Skeletal muscle satellite cell (primary cell): ENCODE data around the gene NAA11.

Experiments used
- H3K27me3 ChIP-seq: 2 replicates; pipeline ENCODE4 v1.7.0; 2013; ENCODE audit warnings: low read length; ENCODE audit not compliant: control insufficient read depth, insufficient read depth
- H3K36me3 ChIP-seq: 2 replicates; pipeline ENCODE4 v1.7.0; 2013; ENCODE audit warnings: mild to moderate bottlenecking, control low read depth, low read length; ENCODE audit not compliant: insufficient read depth
- H3K4me1 ChIP-seq: 2 replicates; pipeline ENCODE4 v1.7.0; 2013; ENCODE audit warnings: low read length; ENCODE audit not compliant: control insufficient read depth, insufficient read depth
- H3K4me2 ChIP-seq: 2 replicates; pipeline ENCODE4 v1.7.0; 2013; ENCODE audit warnings: mild to moderate bottlenecking, low read length
- H3K4me3 ChIP-seq: 2 replicates; pipeline ENCODE4 v1.7.0; 2013; ENCODE audit warnings: low read length
- H3K9ac ChIP-seq: 2 replicates; pipeline ENCODE4 v1.7.0; 2013; ENCODE audit warnings: mild to moderate bottlenecking, low read depth, low read length, moderate library complexity
- H3K9me3 ChIP-seq: replicated peaks from 2 replicates; pipeline ENCODE4 v1.7.0; 2013; ENCODE audit warnings: mild to moderate bottlenecking, control low read depth, low read length

The NAA11 gene

DNA sequence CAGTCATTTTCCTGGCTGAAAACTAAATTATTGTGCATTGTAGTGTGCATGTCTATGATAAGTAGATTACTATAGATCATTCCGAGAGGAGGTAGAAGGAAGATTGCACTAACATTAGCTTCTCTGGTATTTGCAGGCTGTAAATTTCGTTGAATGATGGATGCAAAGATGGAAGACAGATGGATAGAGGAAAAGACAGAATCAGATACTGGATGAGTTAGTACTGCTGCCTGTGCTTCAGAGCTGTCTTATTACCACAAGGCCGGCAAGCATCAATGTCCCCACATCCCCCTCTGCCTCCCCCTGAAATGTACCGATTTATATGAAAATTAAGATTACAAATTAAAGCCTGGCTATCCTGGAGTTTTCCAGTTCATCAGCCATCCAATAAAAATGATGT, 17.7 kb downstream of the NAA11 start:
- no peaks in the 10 kb centered on the region for H3K36me3 ChIP-seq
- H3K27me3 ChIP-seq, result no peaks in the 10 kb centered on the region
- no peak overlapping the region for H3K4me2 ChIP-seq
- H3K4me3 ChIP-seq, result no peak overlapping the region
- H3K4me1 ChIP-seq, result no peaks in the 10 kb centered on the region
- no peaks in the 10 kb centered on the region for H3K9me3 ChIP-seq
- H3K9ac ChIP-seq, result no peak overlapping the region

DNA sequence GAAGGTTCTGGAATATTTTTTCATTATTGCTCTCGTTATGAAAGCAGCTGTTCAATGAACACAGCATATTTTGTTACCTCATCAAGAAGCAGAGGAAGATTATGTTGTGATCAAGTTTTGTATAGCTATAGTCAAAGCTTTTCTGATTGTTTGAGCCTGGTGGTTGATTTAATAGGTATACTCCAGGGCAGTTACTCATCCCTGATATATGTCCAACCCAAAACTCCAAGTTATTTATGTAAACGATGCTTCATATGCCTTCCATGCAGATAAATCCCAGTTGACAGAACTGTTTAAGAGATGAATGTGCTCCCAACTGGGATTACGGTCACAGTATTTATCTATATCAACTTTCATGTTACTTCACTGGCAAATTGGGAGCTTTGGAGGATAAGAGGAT, 19.1 kb downstream of the NAA11 start:
- Histone ChIP-seq H3K4me3 (no peak overlapping the region), H3K4me1 (no peaks in the 10 kb centered on the region), H3K9me3 (no peaks in the 10 kb centered on the region), H3K27me3 (no peaks in the 10 kb centered on the region), H3K36me3 (no peaks in the 10 kb centered on the region), H3K4me2 (no peak overlapping the region), H3K9ac (no peak overlapping the region)

DNA sequence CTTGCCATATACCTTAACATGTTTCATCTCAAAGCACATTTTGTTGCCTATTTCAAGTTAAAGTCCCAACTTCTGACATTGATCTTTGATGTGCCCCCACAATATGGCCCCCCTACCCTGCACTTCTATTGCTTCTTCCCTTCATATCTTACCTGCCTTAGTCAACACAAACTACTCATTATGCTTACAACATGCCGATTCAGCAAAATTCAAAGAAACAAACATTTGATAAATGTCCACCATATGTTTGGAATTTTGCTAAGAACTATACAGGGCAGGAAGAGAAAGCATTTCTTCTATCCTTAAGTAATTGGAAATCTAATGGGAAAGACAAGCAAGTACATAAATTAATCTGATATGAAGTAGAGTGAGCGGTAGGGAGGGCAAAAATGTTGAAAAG, 25.6 kb downstream of the NAA11 start:
- H3K27me3 ChIP-seq, result no peaks in the 10 kb centered on the region
- no peaks in the 10 kb centered on the region for H3K4me1 ChIP-seq
- H3K9ac ChIP-seq, result no peak overlapping the region
- H3K9me3 ChIP-seq, result no peaks in the 10 kb centered on the region
- no peak overlapping the region for H3K4me2 ChIP-seq
- no peaks in the 10 kb centered on the region for H3K36me3 ChIP-seq
- no peak overlapping the region for H3K4me3 ChIP-seq

DNA sequence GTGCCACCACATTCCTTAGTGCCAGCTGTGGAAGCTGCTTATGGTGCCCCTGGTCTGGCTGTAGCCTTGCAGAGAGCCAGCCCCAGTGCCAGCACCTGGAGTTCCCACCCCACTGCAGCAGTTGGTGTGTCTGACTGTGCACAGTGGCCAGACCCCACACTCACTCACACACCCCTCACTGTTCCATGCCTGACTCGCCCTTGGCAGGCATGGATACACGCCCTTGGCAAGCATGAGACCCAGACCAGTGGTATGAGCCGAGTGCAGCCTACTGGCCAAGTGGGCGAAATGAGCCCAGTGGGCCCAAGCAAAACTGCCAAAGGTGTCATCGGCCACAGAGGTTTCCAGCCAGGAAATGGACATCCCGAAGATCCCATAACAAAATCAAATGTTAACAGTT, 27.4 kb downstream of the NAA11 start:
- Histone ChIP-seq H3K4me3 (no peak overlapping the region), H3K4me1 (no peaks in the 10 kb centered on the region), H3K36me3 (no peaks in the 10 kb centered on the region), H3K9me3 (no peaks in the 10 kb centered on the region), H3K9ac (no peak overlapping the region), H3K27me3 (no peaks in the 10 kb centered on the region), H3K4me2 (no peak overlapping the region)

DNA sequence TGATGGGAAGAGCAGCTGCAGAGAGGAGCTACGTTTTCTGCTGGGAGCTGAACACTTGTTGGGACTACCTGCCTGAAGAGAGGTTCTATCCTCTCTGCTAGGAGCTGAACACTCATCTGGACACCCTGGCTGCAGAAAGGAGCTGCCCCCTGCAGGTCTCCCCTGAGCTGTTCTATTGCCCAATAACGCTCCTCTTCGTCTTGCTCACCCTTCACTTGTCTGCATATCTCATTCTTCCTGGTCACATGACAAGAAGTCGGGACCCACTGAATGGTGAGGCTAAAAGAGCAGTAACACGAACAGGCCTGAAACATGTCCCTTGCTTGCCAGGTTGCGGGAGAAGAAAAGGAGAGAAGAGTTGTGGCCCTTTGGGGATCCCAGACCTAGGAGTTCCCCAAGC, 27.8 kb downstream of the NAA11 start:
- Histone ChIP-seq H3K9ac (no peak overlapping the region), H3K36me3 (no peaks in the 10 kb centered on the region), H3K9me3 (no peaks in the 10 kb centered on the region), H3K4me3 (no peak overlapping the region), H3K4me2 (no peak overlapping the region), H3K27me3 (no peaks in the 10 kb centered on the region), H3K4me1 (no peaks in the 10 kb centered on the region)

DNA sequence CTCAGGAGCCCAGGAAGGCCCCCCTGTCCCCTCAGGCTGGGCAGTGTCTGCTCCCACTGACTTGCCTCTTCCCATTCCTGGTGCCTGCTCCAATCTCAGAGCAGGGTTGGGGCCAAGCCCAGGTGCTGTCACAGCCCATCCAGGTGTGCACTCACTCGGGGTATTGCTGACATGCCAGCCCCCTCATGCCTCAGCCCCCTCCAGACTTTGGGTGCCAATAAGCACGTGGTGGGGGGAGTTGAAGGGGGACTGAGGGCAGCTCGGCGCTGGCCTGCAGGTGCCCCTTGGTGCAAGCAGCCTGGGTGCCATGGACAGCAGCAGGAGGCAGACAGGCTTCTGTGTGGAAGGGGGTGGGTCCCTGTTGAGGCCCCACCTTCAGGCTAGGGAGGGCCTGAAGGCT, 28.4 kb downstream of the NAA11 start:
- Histone ChIP-seq H3K27me3 (no peaks in the 10 kb centered on the region), H3K4me2 (no peak overlapping the region), H3K9me3 (no peaks in the 10 kb centered on the region), H3K4me3 (no peak overlapping the region), H3K9ac (no peak overlapping the region), H3K36me3 (no peaks in the 10 kb centered on the region), H3K4me1 (no peaks in the 10 kb centered on the region)

DNA sequence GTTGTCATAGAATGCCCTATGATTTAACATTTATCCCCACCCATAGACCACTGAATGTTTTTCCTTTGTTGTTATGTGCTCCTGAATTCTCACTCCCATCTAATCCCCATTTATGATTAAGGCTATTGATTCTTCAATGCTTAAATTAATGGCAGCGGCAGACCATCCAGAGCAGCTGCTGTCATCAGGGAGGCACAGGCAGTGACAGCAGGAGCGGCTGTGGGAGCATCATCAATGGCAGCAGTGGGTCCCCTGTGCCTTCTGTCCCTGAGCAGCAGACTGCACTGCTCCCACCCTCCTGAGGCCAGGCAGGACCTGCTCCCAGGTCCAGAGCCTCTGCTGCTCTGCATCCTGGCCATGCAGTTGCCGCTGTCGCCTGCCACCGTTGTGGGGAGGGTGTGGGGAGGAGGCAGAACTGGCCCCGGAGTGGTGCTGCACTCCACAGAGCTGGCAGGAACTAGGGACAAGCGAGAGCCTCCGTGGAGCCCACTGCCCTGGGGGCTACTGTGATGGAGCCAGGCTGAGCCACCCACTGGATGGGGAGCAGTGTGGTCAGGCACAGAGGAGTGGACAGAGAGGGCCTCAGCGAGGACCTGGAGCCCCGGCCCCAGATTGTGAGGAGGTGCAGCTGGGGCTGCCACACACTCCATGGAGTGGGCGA, 29.0 kb downstream of the NAA11 start:
- H3K9ac ChIP-seq, result no peak overlapping the region
- no peak overlapping the region for H3K4me3 ChIP-seq
- H3K36me3 ChIP-seq, result no peaks in the 10 kb centered on the region
- no peak overlapping the region for H3K4me2 ChIP-seq
- no peaks in the 10 kb centered on the region for H3K27me3 ChIP-seq
- H3K9me3 ChIP-seq, result no peaks in the 10 kb centered on the region
- H3K4me1 ChIP-seq, result no peaks in the 10 kb centered on the region

DNA sequence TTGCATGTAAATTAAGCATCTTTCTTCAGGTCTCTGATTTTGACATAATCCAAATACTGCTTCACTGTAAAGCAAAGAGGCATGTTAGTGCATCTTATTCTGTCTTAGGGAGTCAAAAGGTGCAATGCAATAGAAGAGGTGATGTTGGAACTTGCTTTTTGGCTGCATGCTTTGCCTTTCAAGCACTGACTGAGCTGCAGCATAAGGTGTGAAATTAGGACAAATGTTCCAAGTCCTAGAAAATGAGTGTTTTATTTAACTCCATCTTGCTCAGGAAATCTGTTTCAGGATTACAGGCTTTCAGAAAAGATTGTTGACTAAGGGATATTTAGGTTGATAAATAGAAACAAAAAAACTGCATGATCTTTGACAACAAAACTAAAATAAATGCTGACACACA, 30.8 kb downstream of the NAA11 start:
- Histone ChIP-seq H3K4me2 (no peak overlapping the region), H3K4me3 (no peak overlapping the region), H3K27me3 (no peaks in the 10 kb centered on the region), H3K4me1 (no peaks in the 10 kb centered on the region), H3K9me3 (no peaks in the 10 kb centered on the region), H3K9ac (no peak overlapping the region), H3K36me3 (no peaks in the 10 kb centered on the region)

DNA sequence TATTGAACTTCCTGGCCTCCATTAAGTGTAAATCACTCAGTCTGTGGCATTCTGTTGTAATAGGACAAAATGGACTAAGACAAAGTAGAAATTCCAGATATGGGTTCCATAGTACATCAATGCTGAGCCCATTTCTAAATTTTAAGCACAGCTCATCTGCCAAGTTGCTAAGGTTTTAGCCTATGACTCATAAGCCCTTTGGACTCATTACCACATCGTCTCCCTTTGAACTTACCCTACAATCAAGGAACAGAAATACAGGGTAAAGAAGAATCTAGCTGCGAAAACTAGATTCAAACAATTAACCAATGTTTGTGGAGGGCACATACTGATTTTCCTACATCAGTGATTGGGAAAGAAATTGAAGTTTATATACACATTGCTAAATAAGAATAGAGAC, 31.8 kb downstream of the NAA11 start:
- H3K36me3 ChIP-seq, result no peaks in the 10 kb centered on the region
- no peak overlapping the region for H3K4me2 ChIP-seq
- no peaks in the 10 kb centered on the region for H3K9me3 ChIP-seq
- no peak overlapping the region for H3K9ac ChIP-seq
- no peaks in the 10 kb centered on the region for H3K27me3 ChIP-seq
- no peak overlapping the region for H3K4me3 ChIP-seq
- H3K4me1 ChIP-seq, result no peaks in the 10 kb centered on the region

DNA sequence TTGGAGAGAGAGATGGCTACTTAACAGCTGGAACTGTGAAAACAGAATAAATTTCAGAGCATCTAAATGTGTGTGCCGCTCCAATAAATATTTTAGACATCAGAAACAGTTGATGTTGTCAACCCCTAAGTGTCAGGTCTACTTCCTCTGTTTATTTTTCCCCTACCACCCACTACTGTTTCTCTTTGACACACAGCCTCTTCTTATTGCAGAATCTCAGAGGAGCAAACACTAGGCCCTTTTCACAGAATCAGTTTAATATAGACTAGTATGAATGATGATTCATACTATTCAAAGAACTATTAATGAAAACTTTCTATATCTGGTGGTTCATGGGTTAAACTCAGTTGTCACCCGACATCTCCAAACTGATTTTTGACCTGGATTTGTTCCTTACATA, 33.9 kb downstream of the NAA11 start:
- Histone ChIP-seq H3K27me3 (no peaks in the 10 kb centered on the region), H3K4me2 (no peak overlapping the region), H3K4me3 (no peak overlapping the region), H3K36me3 (no peaks in the 10 kb centered on the region), H3K4me1 (no peaks in the 10 kb centered on the region), H3K9ac (no peak overlapping the region), H3K9me3 (no peaks in the 10 kb centered on the region)

DNA sequence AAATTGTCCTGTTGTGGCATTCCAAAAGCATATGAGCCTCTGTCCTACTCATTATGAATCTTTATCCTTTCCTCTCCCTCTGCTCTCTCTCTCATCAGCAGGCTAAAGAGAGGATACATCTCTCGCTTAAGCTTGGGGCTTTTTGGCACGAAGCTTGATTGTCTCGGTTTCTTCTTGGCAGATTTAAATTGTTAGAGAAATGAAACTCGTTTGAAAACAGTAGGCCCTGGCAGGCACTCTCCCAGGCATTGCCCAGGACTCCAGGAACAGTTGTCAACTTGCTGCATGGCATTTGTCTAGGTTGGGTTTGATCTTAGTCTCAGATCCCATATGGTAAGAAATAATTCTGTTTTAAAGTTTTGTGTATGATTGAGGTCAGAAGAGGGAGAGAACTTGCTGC, 35.5 kb downstream of the NAA11 start:
- Histone ChIP-seq H3K4me3 (no peak overlapping the region), H3K36me3 (no peaks in the 10 kb centered on the region), H3K27me3 (no peaks in the 10 kb centered on the region), H3K9ac (no peak overlapping the region), H3K4me2 (no peak overlapping the region), H3K9me3 (no peaks in the 10 kb centered on the region), H3K4me1 (no peaks in the 10 kb centered on the region)

DNA sequence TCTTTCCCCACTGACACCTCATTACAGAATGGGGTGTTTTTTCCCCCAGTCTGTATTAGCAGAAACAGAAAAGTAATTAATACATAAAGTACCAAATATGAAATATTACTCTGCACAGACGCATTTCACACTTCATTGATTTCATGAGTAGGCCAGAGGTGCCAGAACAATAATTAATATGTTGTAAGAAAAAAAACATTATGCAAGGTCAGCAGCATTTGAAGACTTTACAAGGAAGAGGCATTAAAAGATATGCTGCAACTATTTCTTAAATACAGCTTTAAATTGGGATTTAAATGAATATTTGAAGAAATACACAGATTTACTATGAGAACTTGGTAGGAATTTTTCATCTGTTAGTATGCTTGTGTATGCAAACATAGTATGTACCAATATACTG, 37.7 kb downstream of the NAA11 start:
- H3K9ac ChIP-seq, result no peak overlapping the region
- H3K27me3 ChIP-seq, result no peaks in the 10 kb centered on the region
- no peaks in the 10 kb centered on the region for H3K9me3 ChIP-seq
- no peak overlapping the region for H3K4me2 ChIP-seq
- no peaks in the 10 kb centered on the region for H3K4me1 ChIP-seq
- H3K36me3 ChIP-seq, result no peaks in the 10 kb centered on the region
- no peak overlapping the region for H3K4me3 ChIP-seq
